ENCODE measurements around the gene SCML1. TPM values are rescaled to one million over a fixed set of nuclear protein-coding genes. Genes with fewer than 3 reads are reported as not detected.

Gene SCML1
- total and polyA plus RNA-seq, 2 of the 8 experiments (the other 6 are each of a cell fraction or from before 2014, with no cell fraction given): 2.2 to 2.5 TPM

DNA sequence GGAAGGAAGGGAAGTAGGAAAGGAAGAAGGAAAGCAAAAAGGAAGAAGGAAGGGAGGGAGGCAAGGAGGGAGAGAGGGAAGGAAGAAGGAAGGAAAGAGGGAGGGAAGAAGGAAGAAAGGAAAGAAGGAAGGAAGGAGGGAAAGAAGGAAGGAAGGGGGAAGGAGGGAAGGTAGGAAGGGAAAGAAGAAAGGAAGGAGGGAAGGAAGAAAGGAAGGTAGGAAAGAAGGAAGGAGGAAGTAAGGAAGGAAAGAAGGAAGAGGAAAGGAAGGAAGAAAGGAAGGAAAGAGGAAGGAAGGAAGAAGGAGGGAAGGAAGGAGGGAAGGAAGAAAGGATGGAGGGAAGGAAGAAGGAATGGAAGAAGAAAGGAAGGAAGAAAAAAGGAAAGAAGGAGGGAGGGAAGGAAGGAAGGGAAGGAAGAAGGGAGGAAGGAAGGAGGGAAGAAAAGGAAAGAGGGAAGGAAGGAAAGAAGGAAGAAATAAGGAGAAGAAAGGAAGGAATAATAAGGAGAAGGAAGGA lies 18.6 kb upstream of the SCML1 start:
- Histone ChIP-seq H3K9me3 (ENCODE audit: insufficient read depth in 2 of 2, low read depth in 1 of 2, low read length in 1 of 2) (no peaks in the 10 kb centered on the region), H3K79me2 (ENCODE audit: control insufficient read depth in 1 of 2, insufficient read depth in 2 of 2, low read length in 2 of 2) (no peaks in the 10 kb centered on the region), H3K27ac (ENCODE audit: low read depth, low read length) (no peak overlapping the region), H3K9ac (replicated peaks in 1 of 4; ENCODE audit: extremely low read depth in 1 of 4, low read depth in 3 of 4, low read length in 3 of 4) (no peak overlapping the region), H3K23me2 (ENCODE audit: low read depth, low read length) (no peaks in the 10 kb centered on the region), H2BK12ac (ENCODE audit: low read depth, low read length) (no peak overlapping the region), H2BK20ac (ENCODE audit: low read length) (no peak overlapping the region), H2BK120ac (replicated peaks; ENCODE audit: low read depth, low read length) (no peak overlapping the region), H2AFZ (ENCODE audit: low read length) (no peak overlapping the region), H3K79me1 (ENCODE audit: low read depth, low read length) (no peaks in the 10 kb centered on the region), H4K20me1 (replicated peaks in 1 of 2; ENCODE audit: control insufficient read depth in 1 of 2, insufficient read depth in 2 of 2, low read length in 2 of 2) (no peaks in the 10 kb centered on the region), H3K14ac (ENCODE audit: insufficient read length) (no peak overlapping the region), H3K18ac (ENCODE audit: extremely low read depth, low read length) (no peak overlapping the region), H3K4me3 (ENCODE audit: extremely low read depth in 1 of 4, insufficient read depth in 2 of 4, low read depth in 3 of 4, low read length in 4 of 4) (no peak overlapping the region), H3K4ac (replicated peaks; ENCODE audit: insufficient read length, low read depth, low read length) (no peak overlapping the region), H2BK15ac (ENCODE audit: low read length) (no peak overlapping the region), H4K91ac (replicated peaks; ENCODE audit: insufficient read length, low read length) (no peak overlapping the region), H2AK5ac (ENCODE audit: low read depth, low read length) (no peak overlapping the region), H3K56ac (replicated peaks; ENCODE audit: insufficient read length, low read depth, low read length) (no peak overlapping the region), H4K5ac (ENCODE audit: insufficient read length, low read depth, low read length) (no peak overlapping the region), H2BK5ac (ENCODE audit: low read depth, low read length) (no peak overlapping the region), H3K4me2 (ENCODE audit: insufficient read depth in 1 of 2, low read depth in 2 of 2, low read length in 2 of 2) (no peak overlapping the region), H3K36me3 (ENCODE audit: control insufficient read depth in 2 of 4, insufficient read depth in 4 of 4, low read length in 3 of 4) (no peaks in the 10 kb centered on the region), H3K27me3 (replicated peaks in 1 of 4; ENCODE audit: control insufficient read depth in 3 of 4, extremely low read depth in 1 of 4, insufficient read depth in 3 of 4, low read length in 3 of 4) (no peaks in the 10 kb centered on the region; a peak in 2 of 7 replicates), H3K23ac (ENCODE audit: insufficient read length) (no peak overlapping the region), H3K4me1 (replicated peaks in 1 of 4; ENCODE audit: control insufficient read depth in 3 of 4, insufficient read depth in 4 of 4, low read length in 3 of 4) (peaks cover 0 to 4% (median 2%) of the 10 kb centered on the region in 4 experiments; a peak in 2 of 7 replicates), H4K8ac (ENCODE audit: extremely low read depth, insufficient read depth, low read length) (no peak overlapping the region)
- ChIA-PET CTCF (ENCODE audit: partially characterized antibody) (no interaction called here), POLR2A (ENCODE audit: partially characterized antibody) (no interaction called here)
- TF ChIP-seq HDAC6 (IDR thresholded peaks at IDR 0.05; ENCODE audit: low read depth, low read length) (no peak), RFX5 (IDR thresholded peaks at IDR 0.05; ENCODE audit: borderline replicate concordance, low read depth, low read length) (no peak), CHD2 (IDR thresholded peaks at IDR 0.05; ENCODE audit: low read length) (no peak), YY1 (IDR thresholded peaks at IDR 0.05; ENCODE audit: low read depth, low read length) (no peak)
- DNase-seq (ENCODE audit: low read depth in 1 of 2, low spot score in 2 of 2) (no peak), FAIRE-seq (no peak)
